NCI-H2196 treated with DMSO at 0.1 percent for 48 hours (cell line): ENCODE data around the gene MAGI1.

Experiments used
- DNase-seq: peaks from one replicate; lab custom pipeline; 2025; ENCODE audit not compliant: unreplicated experiment; lab: John Stamatoyannopoulos, UW

MAGI1 gene

GRCh38 chr3:65445573-65446169, 593.0 kb downstream of the MAGI1 start:
- no peak for DNase-seq

- no peak for DNase-seq
Measured at GRCh38 chr3:65444447-65444815, 594.3 kb downstream of the MAGI1 start.

GRCh38 chr3:65443739-65444446, 594.8 kb downstream of the MAGI1 start:
- no peak for DNase-seq

GRCh38 chr3:65439641-65440284, 599.0 kb downstream of the MAGI1 start:
- peak; percentile 13 for DNase-seq

- DNase-seq: no peak
Measured at GRCh38 chr3:65438612-65439011, 600.1 kb downstream of the MAGI1 start.

GRCh38 chr3:65438096-65438495, 600.6 kb downstream of the MAGI1 start:
- DNase-seq: no peak

GRCh38 chr3:65436580-65436979, 602.1 kb downstream of the MAGI1 start:
- DNase-seq: no peak

GRCh38 chr3:65433480-65433879, 605.2 kb downstream of the MAGI1 start:
- no peak for DNase-seq

- no peak for DNase-seq
Measured at GRCh38 chr3:65432388-65433003, 606.2 kb downstream of the MAGI1 start.

- no peak for DNase-seq
Measured at GRCh38 chr3:65425880-65426279, 612.8 kb downstream of the MAGI1 start.

GRCh38 chr3:65422154-65422553, 616.6 kb downstream of the MAGI1 start:
- no peak for DNase-seq

- no peak for DNase-seq
Measured at GRCh38 chr3:65419233-65419632, 619.5 kb downstream of the MAGI1 start.

GRCh38 chr3:65413891-65414290, 624.8 kb downstream of the MAGI1 start:
- DNase-seq: no peak

GRCh38 chr3:65412588-65412987, 626.1 kb downstream of the MAGI1 start:
- DNase-seq: no peak

GRCh38 chr3:65411367-65411766, 627.4 kb downstream of the MAGI1 start:
- DNase-seq: no peak

GRCh38 chr3:65409176-65409569, 629.5 kb downstream of the MAGI1 start:
- DNase-seq: no peak

- no peak for DNase-seq
Measured at GRCh38 chr3:65408531-65409175, 630.1 kb downstream of the MAGI1 start.

GRCh38 chr3:65406470-65406869, 632.2 kb downstream of the MAGI1 start:
- DNase-seq: no peak

- no peak for DNase-seq
Measured at GRCh38 chr3:65402597-65402996, 636.1 kb downstream of the MAGI1 start.

- no peak for DNase-seq
Measured at GRCh38 chr3:65401359-65402305, 637.1 kb downstream of the MAGI1 start.
